Anterior cingulate cortex (tissue), 58 donors: ENCODE results near the gene FAM43A.
A peak's percentile ranks its signal among the peaks of the same experiment; 100 is the strongest.

Experiments
- DNase-seq, 58 donors: peaks; one replicate each; lab custom pipeline; 2025; lab: John Stamatoyannopoulos, UW

Gene FAM43A

GRCh38 chr3:194702545-194702944 is 16.9 kb downstream of the FAM43A start:
- no peak for DNase-seq

- no peak for DNase-seq
These were observed 19.5 kb downstream of the FAM43A start for GRCh38 chr3:194705227-194705626.

- DNase-seq, result no peak
These were observed 20.1 kb downstream of the FAM43A start for GRCh38 chr3:194705761-194706160.

GRCh38 chr3:194707147-194707540 is 21.5 kb downstream of the FAM43A start:
- no peak for DNase-seq

GRCh38 chr3:194711286-194711685 is 25.6 kb downstream of the FAM43A start:
- no peak for DNase-seq

GRCh38 chr3:194711913-194712312 is 26.2 kb downstream of the FAM43A start:
- no peak for DNase-seq

- DNase-seq, result no peak
These were observed 27.8 kb downstream of the FAM43A start for GRCh38 chr3:194713299-194714136.

GRCh38 chr3:194714137-194714455 is 28.4 kb downstream of the FAM43A start:
- DNase-seq, result no peak

GRCh38 chr3:194714564-194714963 is 28.9 kb downstream of the FAM43A start:
- DNase-seq, result no peak

GRCh38 chr3:194715022-194715800 is 29.5 kb downstream of the FAM43A start:
- no peak for DNase-seq

GRCh38 chr3:194718079-194718478 is 32.4 kb downstream of the FAM43A start:
- no peak for DNase-seq

- DNase-seq, result no peak
These were observed 34.4 kb downstream of the FAM43A start for GRCh38 chr3:194720048-194720447.

- no peak for DNase-seq
These were observed 38.3 kb downstream of the FAM43A start for GRCh38 chr3:194723846-194724618.

GRCh38 chr3:194725346-194725745 is 39.7 kb downstream of the FAM43A start:
- no peak for DNase-seq

GRCh38 chr3:194727435-194728128 is 41.9 kb downstream of the FAM43A start:
- DNase-seq, result no peak

- no peak for DNase-seq
These were observed 43.3 kb downstream of the FAM43A start for GRCh38 chr3:194728986-194729385.

- peak in 1 of 58 donors; percentile 21 for DNase-seq
These were observed 44.7 kb downstream of the FAM43A start for GRCh38 chr3:194730365-194730764.

- DNase-seq, result no peak
These were observed 45.9 kb downstream of the FAM43A start for GRCh38 chr3:194731506-194732073.

GRCh38 chr3:194732617-194733016 is 46.9 kb downstream of the FAM43A start:
- no peak for DNase-seq

- no peak for DNase-seq
These were observed 50.7 kb downstream of the FAM43A start for GRCh38 chr3:194736277-194736895.
